ENCODE measurements around the gene HIVEP3. TPM values are rescaled to one million over a fixed set of nuclear protein-coding genes. Genes with fewer than 3 reads are reported as not detected.
A peak's percentile ranks its signal among the peaks of the same experiment; 100 is the strongest.

The HIVEP3 gene
- total RNA-seq, 1 donor from 2014 or later: 1.2 TPM

- Mint-ChIP-seq H3K9me3 (no peaks in the 10 kb centered on the region), H3K27me3 (ENCODE audit: low read depth) (no peaks in the 10 kb centered on the region), H3K4me1 (peaks cover 13% of the 10 kb centered on the region), H3K36me3 (ENCODE audit: low read depth) (no peaks in the 10 kb centered on the region), H3K4me3 (no peak overlapping the region), H3K27ac (ENCODE audit: unreplicated experiment) (no peak overlapping the region)
- TF ChIP-seq CTCF (conservative IDR thresholded peaks at IDR 0.05): no peak
- DNase-seq (ENCODE audit: low read depth, low spot score): no peak
These were observed 71.9 kb downstream of the HIVEP3 start for GRCh38 chr1:41846625-41847405.

- no peak overlapping the region for H3K27ac Mint-ChIP-seq (ENCODE audit: unreplicated experiment)
- no peak for DNase-seq (ENCODE audit: low read depth, low spot score)
- TF ChIP-seq CTCF (conservative IDR thresholded peaks at IDR 0.05): no peak
- H3K27me3 Mint-ChIP-seq (ENCODE audit: low read depth): no peaks in the 10 kb centered on the region
- H3K4me3 Mint-ChIP-seq: no peak overlapping the region
- no peaks in the 10 kb centered on the region for H3K36me3 Mint-ChIP-seq (ENCODE audit: low read depth)
- H3K9me3 Mint-ChIP-seq: no peaks in the 10 kb centered on the region
- peaks cover 13% of the 10 kb centered on the region for H3K4me1 Mint-ChIP-seq
These were observed 73.9 kb downstream of the HIVEP3 start for GRCh38 chr1:41844781-41845272.

- TF ChIP-seq CTCF (conservative IDR thresholded peaks at IDR 0.05): no peak
- DNase-seq (ENCODE audit: low read depth, low spot score): no peak
- no peak overlapping the region for H3K4me3 Mint-ChIP-seq
- H3K9me3 Mint-ChIP-seq: no peaks in the 10 kb centered on the region
- no peaks in the 10 kb centered on the region for H3K36me3 Mint-ChIP-seq (ENCODE audit: low read depth)
- no peaks in the 10 kb centered on the region for H3K27me3 Mint-ChIP-seq (ENCODE audit: low read depth)
- peaks cover 13% of the 10 kb centered on the region for H3K4me1 Mint-ChIP-seq
- no peak overlapping the region for H3K27ac Mint-ChIP-seq (ENCODE audit: unreplicated experiment)
These were observed 74.5 kb downstream of the HIVEP3 start for GRCh38 chr1:41844255-41844654.

GRCh38 chr1:41842993-41843755 lies 75.5 kb downstream of the HIVEP3 start:
- H3K4me1 Mint-ChIP-seq: peaks cover 13% of the 10 kb centered on the region
- no peak for DNase-seq (ENCODE audit: low read depth, low spot score)
- H3K27me3 Mint-ChIP-seq (ENCODE audit: low read depth): no peaks in the 10 kb centered on the region
- H3K9me3 Mint-ChIP-seq: no peaks in the 10 kb centered on the region
- no peak overlapping the region for H3K4me3 Mint-ChIP-seq
- TF ChIP-seq CTCF (conservative IDR thresholded peaks at IDR 0.05): no peak
- peak overlapping the region; percentile 52 for H3K27ac Mint-ChIP-seq (ENCODE audit: unreplicated experiment)
- H3K36me3 Mint-ChIP-seq (ENCODE audit: low read depth): no peaks in the 10 kb centered on the region

- Mint-ChIP-seq H3K4me1 (peaks cover 13% of the 10 kb centered on the region), H3K27ac (ENCODE audit: unreplicated experiment) (no peak overlapping the region), H3K36me3 (ENCODE audit: low read depth) (no peaks in the 10 kb centered on the region), H3K27me3 (ENCODE audit: low read depth) (no peaks in the 10 kb centered on the region), H3K9me3 (no peaks in the 10 kb centered on the region), H3K4me3 (no peak overlapping the region)
- no peak for DNase-seq (ENCODE audit: low read depth, low spot score)
- TF ChIP-seq CTCF (conservative IDR thresholded peaks at IDR 0.05): no peak
These were observed 76.4 kb downstream of the HIVEP3 start for GRCh38 chr1:41842326-41842725.

Data from neural crest cell (in vitro differentiated cells).